HepG2 (cell line): ENCODE data around the gene SH3D21. TPM values are rescaled to one million over a fixed set of nuclear protein-coding genes. Genes with fewer than 3 reads are reported as not detected.

Experiments
- AKAP8 ChIP-seq: sonication (generic); formaldehyde crosslinking; IDR thresholded peaks from 2 replicates; pipeline ENCODE4 v1.5.1; 2020; ENCODE audit warnings: mild to moderate bottlenecking, missing genetic modification reagents
- ARNT ChIP-seq: fragments of 450-650 bp; IDR thresholded peaks from 2 replicates; pipeline ENCODE4 v1.6.1; 2017
- DRAP1 ChIP-seq: IDR thresholded peaks from 2 replicates; pipeline ENCODE4 v1.6.1; 2016; ENCODE audit warnings: missing genetic modification reagents, missing compliant biosample characterization
- ETV6 ChIP-seq: sonication (generic); formaldehyde crosslinking; conservative IDR thresholded peaks from 2 replicates; pipeline ENCODE4 v1.4.0; 2020; ENCODE audit warnings: missing genetic modification reagents
- GABPB1 ChIP-seq: IDR thresholded peaks from 2 replicates; pipeline ENCODE4 v1.6.1; 2016; ENCODE audit warnings: mild to moderate bottlenecking, missing genetic modification reagents, moderate library complexity, missing compliant biosample characterization
- GMEB2 ChIP-seq: IDR thresholded peaks from 2 replicates; pipeline ENCODE4 v1.6.1; 2016; ENCODE audit warnings: missing biosample characterization, missing genetic modification reagents, low read depth
- HNF1A ChIP-seq, 2 experiments: sonication (generic) in 1 of 2; formaldehyde crosslinking in 1 of 2; IDR thresholded peaks; 2 replicates each; pipeline versions ENCODE4 v1.4.0 to v1.6.1; 2016 to 2020; ENCODE audit warnings: borderline replicate concordance in 1 of 2, low read depth in 1 of 2, mild to moderate bottlenecking in 1 of 2, missing genetic modification reagents in 1 of 2
- HNRNPL ChIP-seq: fragments of 200-400 bp; formaldehyde crosslinking; IDR thresholded peaks from 2 replicates; pipeline ENCODE4 v1.6.1; 2017; ENCODE audit warnings: mild to moderate bottlenecking, low read depth, low read length
- ZNF407 ChIP-seq: sonication (generic); formaldehyde crosslinking; IDR thresholded peaks from one replicate; pipeline ENCODE4 v1.5.1; 2020; ENCODE audit warnings: mild to moderate bottlenecking, missing genetic modification reagents; ENCODE audit errors: not compliant biosample characterization
- polyA plus RNA-seq, 8 experiments: library from polyadenylated mRNA; depleted of rRNA in 3 of 8; stranded (reverse) in 7 of 8; unstranded in 1 of 8; fragments of >200 nt; fragmentation: Illumina TruSeq in 4 of 8; extraction: Trizol in 4 of 8; gene quantifications; 2 replicates each; pipeline versions ENCODE4 v1.2.1 to v1.2.3, GENCODE V29; 2011 to 2016; ENCODE audit warnings: low read depth in 4 of 8, missing spikeins in 1 of 8, mixed read lengths in 1 of 8; ENCODE audit not compliant: insufficient read depth in 1 of 8
- total RNA-seq, 5 experiments: library from RNA; depleted of rRNA; stranded (reverse); fragments of >200 nt; fragmentation: Illumina TruSeq; extraction: Trizol; gene quantifications; 2 replicates each; pipeline ENCODE4 v1.2.3, GENCODE V29; 2016; ENCODE audit warnings: low read depth in 1 of 5

Gene SH3D21
- total and polyA plus RNA-seq, 2 of the 13 experiments (the other 11 are each of a cell fraction or from before 2014, with no cell fraction given): 5.1 to 8.6 TPM

DNA sequence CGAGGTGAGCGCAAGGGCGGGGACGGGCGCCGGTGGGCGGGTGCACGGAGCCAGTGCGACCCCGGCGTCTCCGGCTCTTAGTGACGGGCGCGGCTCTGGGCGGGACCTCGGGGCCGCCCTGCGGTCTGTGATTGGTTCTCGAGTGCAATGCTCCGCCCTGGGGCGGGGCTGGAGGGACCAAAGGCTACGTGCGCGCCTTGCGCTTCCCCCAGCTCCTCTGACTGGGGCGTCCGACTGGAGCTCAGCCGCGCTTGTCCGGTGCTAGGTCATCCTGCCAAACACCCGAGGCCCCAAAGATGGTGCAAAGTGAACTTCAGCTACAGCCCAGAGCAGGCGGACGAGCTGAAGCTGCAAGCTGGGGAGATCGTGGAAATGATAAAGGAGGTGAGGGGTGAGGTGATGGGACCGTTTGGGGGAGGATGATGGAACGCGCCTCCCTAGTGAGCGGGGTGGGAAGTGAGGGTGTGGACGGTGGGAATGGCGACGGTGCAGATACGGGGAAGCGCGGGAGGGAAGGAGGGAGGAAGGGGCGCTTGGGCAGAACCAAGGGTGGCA is 811 bp downstream of the SH3D21 start (continued):
- TF ChIP-seq ZNF407 (CRISPR knock-in tag): no peak
- 0 out of 2 replicates have a peak, but pooled peaks have one; percentile 44 for TF ChIP-seq GMEB2
- no peak for TF ChIP-seq ARNT
- no peak for TF ChIP-seq ETV6
- TF ChIP-seq GABPB1 (CRISPR knock-in tag): peak; percentile 59; the same call in 1 of the 2 replicates
- peak; percentile 98 for TF ChIP-seq DRAP1 (CRISPR knock-in tag)
- TF ChIP-seq HNF1A (IDR thresholded peaks at IDR 0.05; ENCODE audit: low read depth): no peak
- TF ChIP-seq HNF1A (CRISPR knock-in tag; IDR thresholded peaks at IDR 0.05; ENCODE audit: borderline replicate concordance): no peak
- no peak for TF ChIP-seq HNRNPL
- TF ChIP-seq AKAP8: no peak; the same call in 1 of the 2 replicates
